Kidney epithelial cell (primary cell): ENCODE results near the gene CSF3R. TPM values are rescaled to one million over a fixed set of nuclear protein-coding genes. Genes with fewer than 3 reads are reported as not detected.

Experiments used
- DNase-seq: peaks from one replicate; pipeline ENCODE4 v3.0.0-alpha.2; 2010; ENCODE audit warnings: low read depth
- H3K27me3 ChIP-seq: 2 replicates; pipeline ENCODE4 v1.6.0; 2011; ENCODE audit warnings: low read length; ENCODE audit not compliant: control insufficient read depth, insufficient read depth
- H3K36me3 ChIP-seq: 2 replicates; pipeline ENCODE4 v1.5.1; 2011; ENCODE audit warnings: low read length; ENCODE audit not compliant: control insufficient read depth, insufficient read depth
- H3K4me3 ChIP-seq: 2 replicates; pipeline ENCODE4 v1.5.1; 2011; ENCODE audit warnings: low read depth, mild to moderate bottlenecking, control low read depth, low read length
- total RNA-seq: library from RNA; depleted of rRNA; stranded (reverse); fragments of >200 nt; gene quantifications from 2 replicates; pipeline ENCODE4 v1.2.3, GENCODE V29; 2015
- TF ChIP-seq, protein P1 (sequence below): IDR thresholded peaks from 2 replicates; pipeline ENCODE4 v1.5.1; 2011; ENCODE audit warnings: mild to moderate bottlenecking, moderate library complexity, low read length, control low read depth, inconsistent platforms; ENCODE audit not compliant: insufficient read depth, poor library complexity, severe bottlenecking

Gene CSF3R
- total RNA-seq, 1 donor from 2014 or later: not detected

DNA sequence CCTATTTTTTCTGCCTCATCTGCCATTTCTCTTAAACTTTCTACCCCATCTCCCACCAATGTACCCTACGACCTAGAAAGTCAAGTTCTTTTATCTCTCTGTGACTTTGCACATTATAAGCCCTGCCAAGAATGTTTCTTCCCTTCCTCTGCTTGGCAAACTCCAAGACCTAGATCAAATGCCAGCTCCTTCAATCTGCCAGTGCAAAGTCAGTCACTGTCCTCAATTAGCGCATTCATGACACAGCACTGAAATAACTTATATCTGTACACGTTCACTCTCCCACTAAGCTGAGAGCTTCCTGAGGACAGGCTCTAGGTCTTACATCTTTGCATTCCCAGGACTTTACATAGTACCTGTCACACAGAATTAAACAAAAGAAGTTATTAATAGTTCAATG lies 63.6 kb downstream of the CSF3R start:
- H3K27me3 ChIP-seq: no peaks in the 10 kb centered on the region
- TF ChIP-seq, protein P1, sequence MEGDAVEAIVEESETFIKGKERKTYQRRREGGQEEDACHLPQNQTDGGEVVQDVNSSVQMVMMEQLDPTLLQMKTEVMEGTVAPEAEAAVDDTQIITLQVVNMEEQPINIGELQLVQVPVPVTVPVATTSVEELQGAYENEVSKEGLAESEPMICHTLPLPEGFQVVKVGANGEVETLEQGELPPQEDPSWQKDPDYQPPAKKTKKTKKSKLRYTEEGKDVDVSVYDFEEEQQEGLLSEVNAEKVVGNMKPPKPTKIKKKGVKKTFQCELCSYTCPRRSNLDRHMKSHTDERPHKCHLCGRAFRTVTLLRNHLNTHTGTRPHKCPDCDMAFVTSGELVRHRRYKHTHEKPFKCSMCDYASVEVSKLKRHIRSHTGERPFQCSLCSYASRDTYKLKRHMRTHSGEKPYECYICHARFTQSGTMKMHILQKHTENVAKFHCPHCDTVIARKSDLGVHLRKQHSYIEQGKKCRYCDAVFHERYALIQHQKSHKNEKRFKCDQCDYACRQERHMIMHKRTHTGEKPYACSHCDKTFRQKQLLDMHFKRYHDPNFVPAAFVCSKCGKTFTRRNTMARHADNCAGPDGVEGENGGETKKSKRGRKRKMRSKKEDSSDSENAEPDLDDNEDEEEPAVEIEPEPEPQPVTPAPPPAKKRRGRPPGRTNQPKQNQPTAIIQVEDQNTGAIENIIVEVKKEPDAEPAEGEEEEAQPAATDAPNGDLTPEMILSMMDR: no peak
- H3K4me3 ChIP-seq: no peak overlapping the region
- DNase-seq: no peak
- no peaks in the 10 kb centered on the region for H3K36me3 ChIP-seq

DNA sequence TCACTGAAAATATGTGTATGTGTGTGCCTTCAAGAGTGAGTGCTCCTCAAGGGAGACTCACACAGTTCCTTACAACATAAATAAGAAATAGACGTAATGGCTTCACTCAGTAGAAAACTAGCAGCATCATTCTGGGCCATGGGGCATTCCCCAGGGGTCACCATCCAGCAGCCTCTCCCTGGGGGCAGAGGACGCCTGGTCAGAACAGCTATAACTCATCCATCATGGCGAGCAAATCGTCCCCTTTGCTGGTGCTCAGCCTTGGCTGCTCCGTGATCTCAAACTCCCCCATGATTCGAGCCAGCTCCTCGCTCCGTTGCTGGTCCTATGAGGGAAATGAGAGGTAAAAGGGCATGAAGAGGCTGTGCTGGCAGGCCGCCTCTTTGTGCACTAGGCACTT lies 64.8 kb downstream of the CSF3R start:
- Histone ChIP-seq H3K36me3 (no peaks in the 10 kb centered on the region), H3K4me3 (no peak overlapping the region), H3K27me3 (no peaks in the 10 kb centered on the region)
- TF ChIP-seq, protein P1: no peak
- no peak for DNase-seq

Other genes with a start within 250 kb of the CSF3R start
- 1.7 and 1.9 TPM in 2 replicates for gene SH3D21, start 176.5 kb downstream of the CSF3R start, total RNA-seq
- 138 and 139 TPM in 2 replicates for gene EVA1B, start 159.3 kb downstream of the CSF3R start, total RNA-seq
- 35.6 and 37.4 TPM in 2 replicates for gene STK40, start 97.0 kb downstream of the CSF3R start, total RNA-seq
- gene LSM10, start 85.0 kb downstream of the CSF3R start, total RNA-seq: 27.6 and 41.5 TPM in 2 replicates
- gene OSCP1, start 32.5 kb downstream of the CSF3R start, total RNA-seq: 11.3 and 13.9 TPM in 2 replicates
- gene MRPS15, start 18.5 kb downstream of the CSF3R start, total RNA-seq: 121 and 128 TPM in 2 replicates